OCI-LY3 (cell line): ENCODE measurements around the gene SMYD1.

Source experiments
- H2AFZ ChIP-seq: fragments of 200-600, 300-600 bp; shearing (Covaris generic); 2 replicates; pipeline ENCODE4 v1.6.0; 2014; ENCODE audit warnings: antibody characterized with exemption, low read depth, low read length
- H3K27ac ChIP-seq: fragments of 200-600, 300-600 bp; sonication (generic); 2 replicates; pipeline ENCODE4 v1.5.1; 2014; ENCODE audit warnings: mild to moderate bottlenecking, low read length, moderate library complexity, mixed read lengths
- H3K27me3 ChIP-seq: fragments of 200-600, 300-600 bp; sonication (generic); 2 replicates; pipeline ENCODE4 v1.6.1; 2014; ENCODE audit warnings: low read depth, low read length, mixed read lengths
- H3K36me3 ChIP-seq: fragments of 200-600, 300-600 bp; sonication (generic); replicated peaks from 2 replicates; pipeline ENCODE3; 2014; ENCODE audit warnings: low read depth, low read length, mixed read lengths
- H3K4me1 ChIP-seq: fragments of 300-600, 200-600 bp; sonication (generic); 2 replicates; pipeline ENCODE4 v1.6.1; 2014; ENCODE audit warnings: low read length, mixed read lengths
- H3K4me2 ChIP-seq: fragments of 200-600, 300-600 bp; sonication (generic); 2 replicates; pipeline ENCODE4 v1.6.1; 2014; ENCODE audit warnings: low read length, mixed read lengths
- H3K4me3 ChIP-seq: fragments of 300-600, 200-600 bp; sonication (generic); 2 replicates; pipeline ENCODE4 v1.5.1; 2014; ENCODE audit warnings: antibody characterized with exemption, mild to moderate bottlenecking, low read length, moderate library complexity
- H3K79me2 ChIP-seq: fragments of 300-600, 200-600 bp; shearing (Covaris generic); 2 replicates; pipeline ENCODE4 v1.6.1; 2014; ENCODE audit warnings: mild to moderate bottlenecking, low read length, mixed read lengths
- H3K9ac ChIP-seq: fragments of 300-600, 200-600 bp; shearing (Covaris generic); 2 replicates; pipeline ENCODE4 v1.6.0; 2014; ENCODE audit warnings: mild to moderate bottlenecking, low read length, moderate library complexity
- H3K9me3 ChIP-seq: fragments of 200-600, 300-600 bp; shearing (Covaris generic); 2 replicates; pipeline ENCODE4 v1.6.1; 2014; ENCODE audit warnings: low read length, mixed read lengths; ENCODE audit not compliant: insufficient read depth
- H4K20me1 ChIP-seq: fragments of 200-600, 300-600 bp; sonication (generic); 2 replicates; pipeline ENCODE4 v1.6.1; 2016; ENCODE audit warnings: low read length, mixed read lengths; ENCODE audit not compliant: insufficient read depth
- EZH2phosphoT487 ChIP-seq: fragments of 200-600 bp; shearing (Covaris generic); IDR thresholded peaks from 2 replicates; pipeline ENCODE4 v1.6.1; 2018; ENCODE audit warnings: antibody characterized with exemption, mixed run types, low read depth
- TF ChIP-seq, protein P1 (sequence below): fragments of 200-600, 300-600 bp; sonication (generic); IDR thresholded peaks from 2 replicates; pipeline ENCODE4 v1.5.1; 2014; ENCODE audit warnings: antibody characterized with exemption, low read length, low read depth

Gene SMYD1

DNA sequence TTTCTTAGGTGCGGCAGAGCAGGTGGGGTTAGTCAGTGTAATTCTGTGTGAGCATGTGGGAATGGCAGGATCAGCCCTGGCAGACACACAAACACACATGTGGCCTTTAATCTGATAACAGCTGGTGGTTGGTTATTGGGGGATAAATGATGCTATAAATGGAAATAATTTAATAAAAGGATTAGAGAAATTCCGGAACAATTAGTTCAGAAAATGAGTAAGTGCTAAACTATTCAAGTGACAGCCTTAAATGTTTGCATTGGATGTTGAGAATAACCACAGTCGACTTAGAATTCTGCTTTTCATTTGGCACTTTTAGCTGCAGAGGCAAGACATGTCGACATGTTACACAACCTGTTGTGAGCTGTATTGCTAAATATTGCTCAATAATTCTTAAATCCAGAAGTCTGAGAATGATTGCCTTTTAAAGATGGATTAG lies 7.2 kb downstream of the SMYD1 start:
- H3K27ac ChIP-seq: no peak overlapping the region
- H2AFZ ChIP-seq: no peak overlapping the region
- TF ChIP-seq EZH2phosphoT487: no peak
- TF ChIP-seq, protein P1, sequence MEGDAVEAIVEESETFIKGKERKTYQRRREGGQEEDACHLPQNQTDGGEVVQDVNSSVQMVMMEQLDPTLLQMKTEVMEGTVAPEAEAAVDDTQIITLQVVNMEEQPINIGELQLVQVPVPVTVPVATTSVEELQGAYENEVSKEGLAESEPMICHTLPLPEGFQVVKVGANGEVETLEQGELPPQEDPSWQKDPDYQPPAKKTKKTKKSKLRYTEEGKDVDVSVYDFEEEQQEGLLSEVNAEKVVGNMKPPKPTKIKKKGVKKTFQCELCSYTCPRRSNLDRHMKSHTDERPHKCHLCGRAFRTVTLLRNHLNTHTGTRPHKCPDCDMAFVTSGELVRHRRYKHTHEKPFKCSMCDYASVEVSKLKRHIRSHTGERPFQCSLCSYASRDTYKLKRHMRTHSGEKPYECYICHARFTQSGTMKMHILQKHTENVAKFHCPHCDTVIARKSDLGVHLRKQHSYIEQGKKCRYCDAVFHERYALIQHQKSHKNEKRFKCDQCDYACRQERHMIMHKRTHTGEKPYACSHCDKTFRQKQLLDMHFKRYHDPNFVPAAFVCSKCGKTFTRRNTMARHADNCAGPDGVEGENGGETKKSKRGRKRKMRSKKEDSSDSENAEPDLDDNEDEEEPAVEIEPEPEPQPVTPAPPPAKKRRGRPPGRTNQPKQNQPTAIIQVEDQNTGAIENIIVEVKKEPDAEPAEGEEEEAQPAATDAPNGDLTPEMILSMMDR: no peak

DNA sequence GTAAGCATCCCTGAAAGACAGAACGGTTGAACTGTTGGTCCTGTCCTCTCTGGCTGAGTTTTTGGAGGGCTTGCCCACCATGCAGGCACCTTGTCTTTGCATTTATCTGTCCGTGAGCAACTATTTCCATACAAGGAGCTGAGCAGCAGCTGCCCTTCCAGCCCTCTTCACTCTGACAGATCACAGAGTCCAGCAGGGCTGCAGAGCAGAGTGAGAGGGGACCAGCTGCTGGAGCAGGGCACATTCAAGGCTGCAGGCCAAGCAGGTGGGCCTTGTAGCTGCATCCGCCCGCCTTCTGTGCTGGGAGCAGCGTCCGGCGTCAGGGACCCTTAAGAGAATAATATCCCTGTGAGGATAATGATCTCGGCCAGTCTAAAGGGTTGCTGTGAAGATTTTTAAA lies 9.5 kb downstream of the SMYD1 start:
- H3K4me3 ChIP-seq: no peak overlapping the region
- no peaks in the 10 kb centered on the region for H3K79me2 ChIP-seq
- no peak overlapping the region for H3K4me2 ChIP-seq
- no peak overlapping the region for H3K27ac ChIP-seq
- TF ChIP-seq EZH2phosphoT487: no peak
- TF ChIP-seq, protein P1: no peak
- no peaks in the 10 kb centered on the region for H3K27me3 ChIP-seq
- H3K4me1 ChIP-seq: no peaks in the 10 kb centered on the region
- H3K36me3 ChIP-seq: no peaks in the 10 kb centered on the region
- no peaks in the 10 kb centered on the region for H4K20me1 ChIP-seq
- H3K9ac ChIP-seq: no peak overlapping the region
- H2AFZ ChIP-seq: no peak overlapping the region
- no peaks in the 10 kb centered on the region for H3K9me3 ChIP-seq

More for the DNA sequence above, 7.2 kb downstream of the SMYD1 start:
- no peaks in the 10 kb centered on the region for H3K4me1 ChIP-seq
- H3K36me3 ChIP-seq: no peaks in the 10 kb centered on the region
- no peaks in the 10 kb centered on the region for H3K27me3 ChIP-seq
- no peaks in the 10 kb centered on the region for H4K20me1 ChIP-seq
- H3K9ac ChIP-seq: no peak overlapping the region
- no peak overlapping the region for H3K4me2 ChIP-seq
- no peaks in the 10 kb centered on the region for H3K79me2 ChIP-seq
- no peak overlapping the region for H3K4me3 ChIP-seq
- H3K9me3 ChIP-seq: no peaks in the 10 kb centered on the region

DNA sequence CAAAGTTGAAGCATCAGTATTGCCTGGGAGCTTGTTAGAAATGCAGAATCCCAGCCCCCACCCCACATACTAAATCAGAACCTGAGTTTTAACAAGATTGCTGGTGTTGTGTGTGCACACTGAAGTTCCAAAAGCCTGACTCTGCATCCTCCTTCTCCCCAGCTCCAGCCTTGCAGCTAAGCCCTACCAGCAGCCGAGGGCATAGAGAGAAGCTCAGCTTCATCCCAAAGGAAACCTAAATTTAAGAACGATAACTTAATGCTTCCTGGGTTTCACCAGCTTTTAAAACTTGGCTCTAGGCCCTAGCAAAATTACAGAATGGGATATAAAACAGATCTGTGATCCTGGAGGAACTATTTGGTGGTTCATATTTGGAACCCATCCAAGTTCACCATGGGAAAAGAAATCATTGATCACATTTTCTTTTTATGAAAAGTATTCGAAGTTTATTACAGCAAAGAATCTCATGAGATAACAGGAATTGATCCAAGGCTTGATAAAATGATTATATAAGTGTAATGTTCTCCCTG lies 11.1 kb downstream of the SMYD1 start:
- TF ChIP-seq, protein P1: no peak
- no peak for TF ChIP-seq EZH2phosphoT487
- H3K4me3 ChIP-seq: no peak overlapping the region

DNA sequence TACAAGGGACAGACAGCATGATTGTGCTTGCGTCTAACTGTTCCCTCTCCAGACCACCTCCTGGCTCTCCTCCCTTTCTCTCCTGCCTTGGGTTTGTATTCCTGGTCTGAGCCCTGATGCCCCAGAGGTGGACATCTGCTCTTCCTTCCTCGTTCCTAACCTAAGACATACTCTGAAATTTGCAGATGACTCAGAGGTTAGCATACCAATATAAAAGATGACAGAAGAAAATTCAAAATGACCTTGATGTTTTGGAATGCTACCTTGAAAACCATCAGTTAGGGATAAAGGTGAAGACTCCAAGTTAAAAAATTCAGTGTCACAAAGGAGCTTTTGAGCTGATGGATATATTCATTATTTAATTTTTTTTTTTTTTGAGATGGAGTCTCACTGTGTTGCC lies 12.9 kb downstream of the SMYD1 start:
- Histone ChIP-seq H2AFZ (no peak overlapping the region), H3K4me1 (no peaks in the 10 kb centered on the region), H3K9me3 (no peaks in the 10 kb centered on the region), H3K4me2 (no peak overlapping the region), H3K79me2 (no peaks in the 10 kb centered on the region), H3K27ac (no peak overlapping the region), H3K27me3 (no peaks in the 10 kb centered on the region), H3K9ac (no peak overlapping the region), H3K4me3 (no peak overlapping the region), H3K36me3 (no peaks in the 10 kb centered on the region), H4K20me1 (no peaks in the 10 kb centered on the region)
- TF ChIP-seq, protein P1: no peak

More for the DNA sequence above, 11.1 kb downstream of the SMYD1 start:
- Histone ChIP-seq H3K79me2 (no peaks in the 10 kb centered on the region), H3K9me3 (no peaks in the 10 kb centered on the region), H3K9ac (no peak overlapping the region), H4K20me1 (no peaks in the 10 kb centered on the region), H3K27ac (no peak overlapping the region), H3K4me1 (no peaks in the 10 kb centered on the region), H2AFZ (no peak overlapping the region), H3K4me2 (no peak overlapping the region), H3K36me3 (no peaks in the 10 kb centered on the region), H3K27me3 (no peaks in the 10 kb centered on the region)
